Measurements from ENCODE around the gene RAB7A. TPM values are rescaled to one million over a fixed set of nuclear protein-coding genes. Genes with fewer than 3 reads are reported as not detected.

RAB7A gene
- total RNA-seq, 1 donor from 2014 or later = 216 TPM

- peak overlapping the region; percentile 45 for H3K27ac Mint-ChIP-seq (ENCODE audit: unreplicated experiment)
- peaks cover 2% of the 10 kb centered on the region for H3K4me1 Mint-ChIP-seq (ENCODE audit: low read depth)
- H3K4me3 Mint-ChIP-seq (ENCODE audit: unreplicated experiment) = peak overlapping the region; percentile 68
- H3K36me3 Mint-ChIP-seq (ENCODE audit: low read depth) = no peaks in the 10 kb centered on the region
- no peaks in the 10 kb centered on the region for H3K9me3 Mint-ChIP-seq (ENCODE audit: low read depth)
- TF ChIP-seq, protein P1, sequence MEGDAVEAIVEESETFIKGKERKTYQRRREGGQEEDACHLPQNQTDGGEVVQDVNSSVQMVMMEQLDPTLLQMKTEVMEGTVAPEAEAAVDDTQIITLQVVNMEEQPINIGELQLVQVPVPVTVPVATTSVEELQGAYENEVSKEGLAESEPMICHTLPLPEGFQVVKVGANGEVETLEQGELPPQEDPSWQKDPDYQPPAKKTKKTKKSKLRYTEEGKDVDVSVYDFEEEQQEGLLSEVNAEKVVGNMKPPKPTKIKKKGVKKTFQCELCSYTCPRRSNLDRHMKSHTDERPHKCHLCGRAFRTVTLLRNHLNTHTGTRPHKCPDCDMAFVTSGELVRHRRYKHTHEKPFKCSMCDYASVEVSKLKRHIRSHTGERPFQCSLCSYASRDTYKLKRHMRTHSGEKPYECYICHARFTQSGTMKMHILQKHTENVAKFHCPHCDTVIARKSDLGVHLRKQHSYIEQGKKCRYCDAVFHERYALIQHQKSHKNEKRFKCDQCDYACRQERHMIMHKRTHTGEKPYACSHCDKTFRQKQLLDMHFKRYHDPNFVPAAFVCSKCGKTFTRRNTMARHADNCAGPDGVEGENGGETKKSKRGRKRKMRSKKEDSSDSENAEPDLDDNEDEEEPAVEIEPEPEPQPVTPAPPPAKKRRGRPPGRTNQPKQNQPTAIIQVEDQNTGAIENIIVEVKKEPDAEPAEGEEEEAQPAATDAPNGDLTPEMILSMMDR (IDR thresholded peaks at IDR 0.05) = no peak
- H3K27me3 Mint-ChIP-seq (ENCODE audit: low read depth) = no peaks in the 10 kb centered on the region
- DNase-seq (ENCODE audit: low spot score) = no peak
These were observed 27.6 kb upstream of the RAB7A start for GRCh38 chr3:128698211-128699047.

- TF ChIP-seq, protein P1 (IDR thresholded peaks at IDR 0.05) = no peak
- H3K9me3 Mint-ChIP-seq (ENCODE audit: low read depth) = no peaks in the 10 kb centered on the region
- no peak overlapping the region for H3K4me3 Mint-ChIP-seq (ENCODE audit: unreplicated experiment)
- H3K36me3 Mint-ChIP-seq (ENCODE audit: low read depth) = no peaks in the 10 kb centered on the region
- DNase-seq (ENCODE audit: low spot score) = no peak
- H3K27ac Mint-ChIP-seq (ENCODE audit: unreplicated experiment) = no peak overlapping the region
- H3K27me3 Mint-ChIP-seq (ENCODE audit: low read depth) = no peaks in the 10 kb centered on the region
- peaks cover 2% of the 10 kb centered on the region for H3K4me1 Mint-ChIP-seq (ENCODE audit: low read depth)
These were observed 24.4 kb upstream of the RAB7A start for GRCh38 chr3:128701342-128702212.

GRCh38 chr3:128702391-128702790 lies 23.6 kb upstream of the RAB7A start:
- Mint-ChIP-seq H3K4me1 (ENCODE audit: low read depth) (peaks cover 2% of the 10 kb centered on the region), H3K27ac (ENCODE audit: unreplicated experiment) (no peak overlapping the region), H3K36me3 (ENCODE audit: low read depth) (no peaks in the 10 kb centered on the region), H3K4me3 (ENCODE audit: unreplicated experiment) (no peak overlapping the region), H3K9me3 (ENCODE audit: low read depth) (no peaks in the 10 kb centered on the region), H3K27me3 (ENCODE audit: low read depth) (no peaks in the 10 kb centered on the region)
- DNase-seq (ENCODE audit: low spot score) = no peak
- TF ChIP-seq, protein P1 (IDR thresholded peaks at IDR 0.05) = no peak

DNA sequence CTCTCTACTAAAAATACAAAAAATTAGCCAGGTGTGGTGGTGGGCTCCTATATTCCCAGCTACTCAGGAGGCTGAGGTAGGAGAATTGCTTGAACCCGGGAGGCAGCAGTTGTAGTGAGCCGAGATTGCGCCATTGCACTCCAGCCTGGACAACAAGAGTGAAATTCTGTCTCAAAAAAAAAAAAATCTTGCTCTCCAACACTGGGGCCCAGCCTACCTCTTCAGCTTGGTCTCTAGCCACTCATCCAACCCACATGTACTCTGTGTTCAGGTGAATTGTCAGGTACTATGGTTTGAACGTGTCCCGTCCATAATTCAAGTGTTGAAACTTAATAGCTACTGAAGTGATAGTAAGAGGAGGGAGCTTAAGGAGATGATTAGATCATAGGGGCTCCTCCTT lies 22.4 kb upstream of the RAB7A start:
- H3K4me1 Mint-ChIP-seq (ENCODE audit: low read depth) = no peaks in the 10 kb centered on the region
- DNase-seq (ENCODE audit: low spot score) = no peak
- no peak overlapping the region for H3K4me3 Mint-ChIP-seq (ENCODE audit: unreplicated experiment)
- no peaks in the 10 kb centered on the region for H3K27me3 Mint-ChIP-seq (ENCODE audit: low read depth)
- H3K36me3 Mint-ChIP-seq (ENCODE audit: low read depth) = no peaks in the 10 kb centered on the region
- H3K9me3 Mint-ChIP-seq (ENCODE audit: low read depth) = no peaks in the 10 kb centered on the region
- TF ChIP-seq, protein P1 (IDR thresholded peaks at IDR 0.05) = no peak
- H3K27ac Mint-ChIP-seq (ENCODE audit: unreplicated experiment) = no peak overlapping the region

DNA sequence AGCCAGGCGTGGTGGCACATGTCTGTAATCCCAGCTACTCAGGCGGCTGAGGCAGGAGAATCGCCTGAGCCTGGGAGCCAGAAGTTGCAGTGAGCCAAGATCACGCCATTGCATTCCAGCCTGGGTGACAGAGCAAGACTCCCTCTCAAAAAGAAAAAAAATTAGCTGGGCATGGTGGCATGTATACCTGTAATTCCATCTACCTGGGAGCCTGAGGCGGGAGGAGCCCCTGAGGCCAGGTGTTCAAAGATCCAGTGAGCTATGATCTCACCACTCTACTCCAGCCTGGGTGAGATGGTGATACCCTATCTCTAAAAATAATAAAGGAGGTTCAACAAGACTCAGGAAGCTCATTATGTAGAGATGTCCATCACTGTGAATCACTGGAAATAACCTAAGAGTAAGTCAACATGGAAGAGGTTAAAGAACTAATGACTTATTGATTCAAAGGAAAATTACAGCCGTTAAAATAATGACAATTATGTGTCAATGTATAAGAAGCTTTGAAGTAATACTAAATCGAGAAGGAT lies 19.8 kb upstream of the RAB7A start:
- H3K4me1 Mint-ChIP-seq (ENCODE audit: low read depth) = no peaks in the 10 kb centered on the region
- no peaks in the 10 kb centered on the region for H3K36me3 Mint-ChIP-seq (ENCODE audit: low read depth)
- H3K4me3 Mint-ChIP-seq (ENCODE audit: unreplicated experiment) = no peak overlapping the region
- TF ChIP-seq, protein P1 (IDR thresholded peaks at IDR 0.05) = no peak
- H3K9me3 Mint-ChIP-seq (ENCODE audit: low read depth) = no peaks in the 10 kb centered on the region
- no peaks in the 10 kb centered on the region for H3K27me3 Mint-ChIP-seq (ENCODE audit: low read depth)
- H3K27ac Mint-ChIP-seq (ENCODE audit: unreplicated experiment) = no peak overlapping the region
- no peak for DNase-seq (ENCODE audit: low spot score)

Measured in chondrocyte (in vitro differentiated cells).